Stimulated activated naive CD8-positive, alpha-beta T cell treated with anti-CD3 and anti-CD28 coated beads, Interleukin-15, amount 100 ng/mL, for 72 hours (primary cell): Measurements from ENCODE around the gene MXRA7.
"Not testable (repeated sequence)": the region's sequence is repeated elsewhere in the genome, so short reads cannot be mapped to it uniquely, and the experiment has no call there.

Experiments used
- ATAC-seq: fragments of 150-1000 bp; cut with Tn5 transposase; 2 replicates; pipeline ENCODE4 v1.10.0; 2021; ENCODE audit warnings: mild to moderate bottlenecking, moderate library complexity
- DNase-seq, 2 donors: peaks; one replicate each; pipeline ENCODE4 v3.0.0; 2021 to 2022
- H3K27ac Mint-ChIP-seq, 2 donors: one replicate each; pipeline ENCODE4 v1.8.0; 2022; ENCODE audit warnings: mild to moderate bottlenecking in 2 of 2, mixed read lengths in 2 of 2, moderate library complexity in 2 of 2
- H3K27me3 Mint-ChIP-seq: one replicate; pipeline ENCODE4 v1.8.0; 2022; ENCODE audit warnings: mixed read lengths
- H3K4me1 Mint-ChIP-seq: one replicate; pipeline ENCODE4 v1.8.0; 2022; ENCODE audit warnings: mild to moderate bottlenecking, mixed read lengths
- H3K4me3 Mint-ChIP-seq, 2 donors: one replicate each; pipeline ENCODE4 v1.8.0; 2022; ENCODE audit warnings: mild to moderate bottlenecking in 2 of 2, mixed read lengths in 2 of 2, moderate library complexity in 1 of 2
- H3K9me3 Mint-ChIP-seq, 2 donors: one replicate each; pipeline ENCODE4 v1.8.0; 2022; ENCODE audit warnings: mixed read lengths in 2 of 2

Gene MXRA7

GRCh38 chr17:76713765-76714164 is 3.0 kb upstream of the MXRA7 start:
- no peak for ATAC-seq
- H3K27me3 Mint-ChIP-seq, result no peaks in the 10 kb centered on the region
- H3K9me3 Mint-ChIP-seq, result no peaks in the 10 kb centered on the region
- DNase-seq, result no peak
- no peak overlapping the region for H3K4me3 Mint-ChIP-seq
- peaks cover 74% of the 10 kb centered on the region for H3K4me1 Mint-ChIP-seq
- no peak overlapping the region for H3K27ac Mint-ChIP-seq

DNA sequence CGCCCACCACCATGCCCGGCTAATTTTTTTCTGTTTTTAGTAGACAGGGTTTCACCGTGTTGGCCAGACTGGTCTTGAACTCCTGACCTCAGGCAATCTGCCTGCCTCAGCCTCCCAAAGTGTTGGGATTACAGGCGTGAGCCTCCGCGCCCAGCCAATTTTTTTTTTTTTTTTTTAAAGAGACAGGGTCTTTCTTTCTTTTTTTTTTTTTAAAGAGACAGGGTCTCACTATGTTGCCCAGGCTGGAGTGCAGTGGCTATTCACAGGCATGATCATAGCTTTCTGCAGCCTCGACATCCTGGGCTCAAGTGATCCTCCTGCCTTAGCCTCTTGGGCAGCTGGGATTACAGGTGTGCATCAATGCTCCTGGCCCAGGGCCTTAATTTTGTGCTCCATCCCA is 1.6 kb upstream of the MXRA7 start:
- H3K4me3 Mint-ChIP-seq, H3K9me3 Mint-ChIP-seq, H3K27me3 Mint-ChIP-seq, DNase-seq, ATAC-seq: not testable (repeated sequence)
- peak overlapping the region in 1 of 2 donors; percentile 20 for H3K27ac Mint-ChIP-seq
- H3K4me1 Mint-ChIP-seq, result peaks cover 63% of the 10 kb centered on the region

DNA sequence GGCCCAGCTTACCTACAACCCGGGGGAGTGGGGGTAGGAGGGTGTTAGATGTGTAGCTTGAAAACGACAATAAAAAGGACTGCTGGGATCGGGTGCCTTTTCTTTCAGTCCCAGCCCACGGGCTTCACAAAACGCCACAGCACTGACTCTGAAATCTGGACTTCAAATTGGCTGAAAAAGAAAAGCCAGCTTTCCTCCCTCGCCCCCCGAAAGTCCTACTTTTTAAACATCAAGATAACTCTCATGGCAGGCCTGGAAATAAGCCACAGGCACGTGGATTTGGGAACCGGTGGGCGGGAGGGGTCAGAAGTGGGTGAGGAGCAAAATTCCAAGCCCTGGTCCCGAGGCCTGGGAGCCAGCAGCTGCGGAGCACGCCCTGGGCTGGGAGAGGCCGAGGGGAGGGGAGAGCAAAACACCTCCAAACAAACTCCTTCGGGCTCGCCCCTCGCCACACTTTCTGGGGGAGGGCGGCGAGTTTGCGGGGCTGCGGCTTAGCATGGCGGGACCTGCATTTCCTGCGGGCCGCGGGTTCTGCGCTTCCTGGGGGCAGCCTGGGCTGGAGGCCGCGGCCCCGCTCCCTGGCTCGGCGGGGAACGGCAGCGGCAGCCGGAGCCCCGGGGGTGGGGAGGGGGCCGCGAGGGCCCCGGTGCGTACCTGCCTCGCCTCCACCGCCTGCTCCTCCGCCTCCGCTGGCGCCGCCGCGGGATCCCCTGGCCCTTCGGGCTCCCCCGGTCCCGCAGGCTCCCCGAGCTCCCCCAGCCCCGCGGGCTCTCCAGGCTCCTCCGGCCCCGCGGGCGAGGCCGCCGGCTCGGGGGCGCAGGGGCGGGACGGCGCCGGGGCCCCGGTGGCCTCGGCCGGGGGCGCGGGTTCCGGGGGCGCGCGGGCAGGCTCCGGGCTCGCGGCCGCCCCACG is 558 bp downstream of the MXRA7 start:
- H3K27me3 Mint-ChIP-seq, DNase-seq, H3K9me3 Mint-ChIP-seq: not testable (repeated sequence)
- H3K27ac Mint-ChIP-seq, result peak overlapping the region in 1 of 2 donors; percentile 67
- H3K4me1 Mint-ChIP-seq, result peaks cover 42% of the 10 kb centered on the region
- ATAC-seq, result peak; percentile 63
- peak overlapping the region; percentile 74 to 76 for H3K4me3 Mint-ChIP-seq

GRCh38 chr17:76709077-76709950 is 1.5 kb downstream of the MXRA7 start:
- Mint-ChIP-seq H3K4me3 (peak overlapping the region; percentile 74 to 76), H3K4me1 (peaks cover 34% of the 10 kb centered on the region), H3K9me3 (no peaks in the 10 kb centered on the region), H3K27me3 (no peaks in the 10 kb centered on the region), H3K27ac (peak overlapping the region in 1 of 2 donors; percentile 48)
- DNase-seq, result no peak
- ATAC-seq, result no peak

- no peak for DNase-seq
- H3K27ac Mint-ChIP-seq, result no peak overlapping the region
- no peak for ATAC-seq
- no peaks in the 10 kb centered on the region for H3K9me3 Mint-ChIP-seq
- H3K27me3 Mint-ChIP-seq, result no peaks in the 10 kb centered on the region
- H3K4me1 Mint-ChIP-seq, result peaks cover 23% of the 10 kb centered on the region
- no peak overlapping the region for H3K4me3 Mint-ChIP-seq
Measured at GRCh38 chr17:76707985-76708807, 2.6 kb downstream of the MXRA7 start.

- no peak for DNase-seq
- no peaks in the 10 kb centered on the region for H3K9me3 Mint-ChIP-seq
- H3K4me1 Mint-ChIP-seq, result peaks cover 19% of the 10 kb centered on the region
- no peak overlapping the region for H3K4me3 Mint-ChIP-seq
- H3K27me3 Mint-ChIP-seq, result no peaks in the 10 kb centered on the region
- no peak overlapping the region for H3K27ac Mint-ChIP-seq
- no peak for ATAC-seq
Measured at GRCh38 chr17:76706817-76707216, 3.9 kb downstream of the MXRA7 start.

GRCh38 chr17:76704805-76705204 is 6.0 kb downstream of the MXRA7 start:
- ATAC-seq, result no peak

GRCh38 chr17:76702941-76703637 is 7.7 kb downstream of the MXRA7 start:
- no peaks in the 10 kb centered on the region for H3K4me1 Mint-ChIP-seq
- DNase-seq, result no peak
- no peaks in the 10 kb centered on the region for H3K27me3 Mint-ChIP-seq
- H3K27ac Mint-ChIP-seq, result no peak overlapping the region
- ATAC-seq, result no peak
- H3K9me3 Mint-ChIP-seq, result no peaks in the 10 kb centered on the region
- H3K4me3 Mint-ChIP-seq, result no peak overlapping the region

More at GRCh38 chr17:76704805-76705204, 6.0 kb downstream of the MXRA7 start:
- peaks cover 7% of the 10 kb centered on the region for H3K4me1 Mint-ChIP-seq
- no peak for DNase-seq
- no peak overlapping the region for H3K4me3 Mint-ChIP-seq
- no peaks in the 10 kb centered on the region for H3K27me3 Mint-ChIP-seq
- H3K27ac Mint-ChIP-seq, result no peak overlapping the region
- no peaks in the 10 kb centered on the region for H3K9me3 Mint-ChIP-seq

- no peaks in the 10 kb centered on the region for H3K9me3 Mint-ChIP-seq
- no peaks in the 10 kb centered on the region for H3K27me3 Mint-ChIP-seq
- H3K27ac Mint-ChIP-seq, result no peak overlapping the region
- no peak for DNase-seq
- peaks cover 5% of the 10 kb centered on the region for H3K4me1 Mint-ChIP-seq
- no peak overlapping the region for H3K4me3 Mint-ChIP-seq
- ATAC-seq, result no peak
Measured at GRCh38 chr17:76702076-76702475, 8.7 kb downstream of the MXRA7 start.

GRCh38 chr17:76701471-76701967 is 9.2 kb downstream of the MXRA7 start:
- ATAC-seq (no peak), DNase-seq (no peak)
- Mint-ChIP-seq H3K4me1 (peaks cover 9% of the 10 kb centered on the region), H3K9me3 (no peaks in the 10 kb centered on the region), H3K27me3 (no peaks in the 10 kb centered on the region), H3K27ac (no peak overlapping the region), H3K4me3 (no peak overlapping the region)

DNA sequence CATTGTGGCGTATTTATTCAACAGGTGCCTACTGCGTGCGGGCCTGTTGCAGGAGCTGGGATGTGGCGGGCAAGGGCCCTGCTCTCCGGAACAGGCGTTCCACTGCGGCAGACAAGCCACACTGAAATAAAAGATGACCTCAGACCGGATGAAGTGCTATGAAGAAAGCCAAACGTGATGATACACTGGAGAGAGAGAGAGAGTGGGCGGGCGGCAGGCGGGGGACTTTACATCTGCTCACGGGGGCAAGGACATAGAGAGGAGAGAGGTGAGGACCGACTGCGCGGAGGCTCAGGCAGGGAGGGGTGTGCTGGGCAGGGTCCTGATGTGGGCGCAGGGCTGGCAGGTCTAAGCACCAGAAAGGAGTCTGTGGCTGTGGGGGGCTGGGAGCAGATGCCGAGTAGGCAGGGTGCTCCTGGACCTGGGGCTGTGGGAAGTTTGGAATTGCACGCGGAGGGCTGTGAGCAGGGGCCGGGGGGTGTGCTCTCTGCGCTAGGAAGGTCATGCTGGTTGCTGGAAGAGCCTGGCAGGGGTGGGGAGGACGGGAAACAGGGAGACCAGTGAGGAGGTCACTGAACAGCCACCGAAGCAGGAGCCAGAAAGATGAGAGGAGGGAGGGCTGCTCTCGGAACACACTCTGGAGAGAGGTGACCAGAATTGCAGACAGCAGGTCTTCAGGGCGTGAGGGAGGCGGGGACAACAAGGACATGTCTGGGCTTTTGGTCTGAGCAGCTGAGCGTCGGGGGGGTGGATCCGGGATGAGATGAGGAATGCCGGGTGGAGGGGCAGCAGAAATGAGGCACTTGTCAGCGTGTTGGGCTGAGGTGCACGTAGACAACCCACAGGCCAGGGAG is 9.9 kb downstream of the MXRA7 start:
- no peaks in the 10 kb centered on the region for H3K27me3 Mint-ChIP-seq
- no peaks in the 10 kb centered on the region for H3K9me3 Mint-ChIP-seq
- peak overlapping the region in 1 of 2 donors; percentile 55 for H3K27ac Mint-ChIP-seq
- no peak for DNase-seq
- peak; percentile 46 for ATAC-seq
- peak overlapping the region in 1 of 2 donors; percentile 34 for H3K4me3 Mint-ChIP-seq
- H3K4me1 Mint-ChIP-seq, result peaks cover 16% of the 10 kb centered on the region

- H3K4me3 Mint-ChIP-seq, result no peak overlapping the region
- H3K27ac Mint-ChIP-seq, result no peak overlapping the region
- H3K27me3 Mint-ChIP-seq, result no peaks in the 10 kb centered on the region
- peak; percentile 12 for ATAC-seq
- peaks cover 22% of the 10 kb centered on the region for H3K4me1 Mint-ChIP-seq
- DNase-seq, result no peak
- H3K9me3 Mint-ChIP-seq, result no peaks in the 10 kb centered on the region
Measured at GRCh38 chr17:76700270-76700616, 10.5 kb downstream of the MXRA7 start.

- H3K9me3 Mint-ChIP-seq, H3K27ac Mint-ChIP-seq, H3K4me3 Mint-ChIP-seq, ATAC-seq, DNase-seq, H3K27me3 Mint-ChIP-seq: not testable (repeated sequence)
- H3K4me1 Mint-ChIP-seq, result peaks cover 24% of the 10 kb centered on the region
Measured at GRCh38 chr17:76698466-76698977, 12.2 kb downstream of the MXRA7 start.
